ENCODE data around the gene ZBTB20. TPM values are rescaled to one million over a fixed set of nuclear protein-coding genes. Genes with fewer than 3 reads are reported as not detected.

The ZBTB20 gene
- total and polyA plus RNA-seq, 10 donors, result 0.32 to 89.7 (median 71.8) TPM

DNA sequence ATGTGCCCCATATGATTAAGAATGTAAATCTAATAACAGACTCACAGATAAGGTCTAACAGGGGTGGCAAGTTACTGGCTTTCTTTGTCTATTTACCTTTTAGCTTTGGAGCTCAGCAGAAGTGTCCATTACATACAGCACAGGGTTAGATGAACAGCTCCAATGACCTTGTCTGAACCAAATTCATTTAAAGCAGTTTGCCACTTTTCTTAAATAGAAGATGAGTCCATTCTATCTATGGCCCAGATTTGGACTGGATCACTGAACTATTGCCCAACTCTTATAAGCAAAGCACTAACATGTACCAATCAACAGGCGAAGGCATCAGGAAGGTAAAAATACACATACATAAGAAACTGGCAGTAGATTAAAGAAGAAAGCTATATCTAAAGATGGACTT lies 638.9 kb downstream of the ZBTB20 start:
- no peak overlapping the region for H3K27ac ChIP-seq
- WGBS, 5 donors, result 88 to 100% (median 97%) methylated on average over 1 of the region's 1 CpG
- TF ChIP-seq, protein P1, sequence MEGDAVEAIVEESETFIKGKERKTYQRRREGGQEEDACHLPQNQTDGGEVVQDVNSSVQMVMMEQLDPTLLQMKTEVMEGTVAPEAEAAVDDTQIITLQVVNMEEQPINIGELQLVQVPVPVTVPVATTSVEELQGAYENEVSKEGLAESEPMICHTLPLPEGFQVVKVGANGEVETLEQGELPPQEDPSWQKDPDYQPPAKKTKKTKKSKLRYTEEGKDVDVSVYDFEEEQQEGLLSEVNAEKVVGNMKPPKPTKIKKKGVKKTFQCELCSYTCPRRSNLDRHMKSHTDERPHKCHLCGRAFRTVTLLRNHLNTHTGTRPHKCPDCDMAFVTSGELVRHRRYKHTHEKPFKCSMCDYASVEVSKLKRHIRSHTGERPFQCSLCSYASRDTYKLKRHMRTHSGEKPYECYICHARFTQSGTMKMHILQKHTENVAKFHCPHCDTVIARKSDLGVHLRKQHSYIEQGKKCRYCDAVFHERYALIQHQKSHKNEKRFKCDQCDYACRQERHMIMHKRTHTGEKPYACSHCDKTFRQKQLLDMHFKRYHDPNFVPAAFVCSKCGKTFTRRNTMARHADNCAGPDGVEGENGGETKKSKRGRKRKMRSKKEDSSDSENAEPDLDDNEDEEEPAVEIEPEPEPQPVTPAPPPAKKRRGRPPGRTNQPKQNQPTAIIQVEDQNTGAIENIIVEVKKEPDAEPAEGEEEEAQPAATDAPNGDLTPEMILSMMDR (IDR thresholded peaks at IDR 0.05 in 8 of 11, conservative IDR thresholded peaks at IDR 0.05 in 3 of 11), result no peak
- no peak for TF ChIP-seq POLR2A (IDR thresholded peaks at IDR 0.05)
- no peak for TF ChIP-seq POLR2AphosphoS5 (IDR thresholded peaks at IDR 0.05)
- no peaks in the 10 kb centered on the region for H3K27me3 ChIP-seq (replicated peaks in 1 of 7)
- no peaks in the 10 kb centered on the region for H3K9me3 ChIP-seq
- peaks cover 0 to 12% (median 7%) of the 10 kb centered on the region in 6 donors for H3K4me1 ChIP-seq
- no peak for DNase-seq
- intact Hi-C loops (cut with DNase I; ENCODE audit: low total_unique reads), result no loop called here
- peaks cover 0 to 1% (median 0%) of the 10 kb centered on the region in 6 donors for H3K36me3 ChIP-seq
- H3K4me3 ChIP-seq, result no peak overlapping the region

DNA sequence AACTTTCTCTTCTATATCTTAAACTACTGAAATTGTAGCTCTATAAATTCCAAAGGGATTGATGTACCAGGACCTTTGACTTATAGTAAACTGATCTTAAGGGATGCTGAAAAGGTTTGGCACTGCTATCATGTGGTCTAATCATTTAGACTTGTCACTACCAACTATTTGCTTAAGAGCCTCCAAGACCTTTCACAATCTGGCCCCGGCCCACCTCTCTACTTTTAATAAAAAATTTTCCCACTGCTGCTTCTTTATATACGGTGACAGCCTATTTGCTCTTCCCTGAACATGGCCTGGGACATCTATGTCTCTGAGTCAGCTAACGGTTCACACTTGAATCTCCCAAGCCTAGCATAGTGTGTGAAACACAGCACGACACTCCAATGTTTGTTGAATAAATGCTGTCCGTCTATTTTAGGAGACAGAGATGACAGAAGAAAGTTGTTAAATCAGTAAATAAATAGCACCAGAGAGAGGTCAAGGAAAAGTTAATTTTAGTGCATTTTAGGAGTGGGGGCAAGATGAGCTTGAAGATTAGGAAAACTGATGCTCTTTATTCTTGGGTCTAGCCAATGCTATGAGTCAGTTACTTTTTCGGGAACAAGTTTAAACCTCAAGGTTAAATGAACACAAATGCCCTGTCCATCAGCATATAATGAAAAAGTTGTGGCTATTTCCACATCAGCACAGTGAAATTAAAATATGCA lies 640.3 kb downstream of the ZBTB20 start:
- intact Hi-C loops (cut with DNase I; ENCODE audit: low total_unique reads), result no loop called here
- no peaks in the 10 kb centered on the region for H3K36me3 ChIP-seq
- H3K4me1 ChIP-seq, result peaks cover 0 to 12% (median 7%) of the 10 kb centered on the region in 6 donors
- DNase-seq, result no peak
- no peaks in the 10 kb centered on the region for H3K27me3 ChIP-seq (replicated peaks in 1 of 7)
- no peaks in the 10 kb centered on the region for H3K9me3 ChIP-seq
- no peak overlapping the region for H3K27ac ChIP-seq
- H3K4me3 ChIP-seq, result no peak overlapping the region
- WGBS, 5 donors, result 78 to 87% (median 84%) methylated on average over 6 of the region's 6 CpGs
- TF ChIP-seq POLR2AphosphoS5 (IDR thresholded peaks at IDR 0.05) (no peak), POLR2A (IDR thresholded peaks at IDR 0.05) (no peak)
- TF ChIP-seq, protein P1 (IDR thresholded peaks at IDR 0.05 in 8 of 11, conservative IDR thresholded peaks at IDR 0.05 in 3 of 11), result no peak

DNA sequence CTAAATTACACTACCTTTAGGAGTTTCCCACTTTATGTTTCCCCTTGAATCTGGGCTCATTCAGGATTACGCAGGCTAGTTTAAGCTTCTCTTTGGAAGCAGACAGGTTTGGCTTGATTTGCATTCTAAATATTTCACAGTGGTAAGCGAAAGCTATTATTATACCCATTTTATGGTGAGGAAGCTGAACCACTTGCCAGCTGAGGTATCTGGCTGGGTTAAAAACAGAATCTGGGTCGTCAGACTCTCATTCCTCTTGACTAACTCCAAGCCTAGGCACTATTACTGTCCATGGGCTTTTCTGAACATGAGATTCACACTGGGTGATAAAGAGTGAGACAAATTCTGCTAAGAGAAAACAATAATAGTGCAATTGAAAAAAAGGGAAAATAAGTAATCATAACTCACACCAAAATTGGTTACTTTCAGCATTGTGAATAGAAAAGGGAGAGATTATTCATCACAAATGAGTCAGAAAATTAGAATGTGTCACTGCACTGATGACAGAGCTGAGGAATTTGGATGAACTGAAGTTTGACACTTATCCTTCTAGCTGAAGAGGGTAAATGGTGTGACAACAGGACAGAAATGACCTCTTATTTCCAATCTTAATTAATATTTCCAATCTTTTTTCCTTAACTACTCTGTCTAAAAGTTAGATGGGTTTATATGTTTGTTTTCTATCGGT lies 642.0 kb downstream of the ZBTB20 start:
- Histone ChIP-seq H3K9me3 (no peaks in the 10 kb centered on the region), H3K4me3 (no peak overlapping the region), H3K4me1 (peaks cover 4 to 18% (median 8%) of the 10 kb centered on the region in 6 donors), H3K36me3 (no peaks in the 10 kb centered on the region), H3K27me3 (replicated peaks in 1 of 7) (no peaks in the 10 kb centered on the region), H3K27ac (no peak overlapping the region)
- no peak for TF ChIP-seq POLR2AphosphoS5 (IDR thresholded peaks at IDR 0.05)
- TF ChIP-seq, protein P1 (IDR thresholded peaks at IDR 0.05 in 8 of 11, conservative IDR thresholded peaks at IDR 0.05 in 3 of 11), result no peak
- TF ChIP-seq POLR2A (IDR thresholded peaks at IDR 0.05), result no peak
- WGBS, 5 donors, result 84 to 89% (median 86%) methylated on average over 4 of the region's 4 CpGs
- intact Hi-C loops (cut with DNase I; ENCODE audit: low total_unique reads), result no loop called here
- DNase-seq, result no peak

DNA sequence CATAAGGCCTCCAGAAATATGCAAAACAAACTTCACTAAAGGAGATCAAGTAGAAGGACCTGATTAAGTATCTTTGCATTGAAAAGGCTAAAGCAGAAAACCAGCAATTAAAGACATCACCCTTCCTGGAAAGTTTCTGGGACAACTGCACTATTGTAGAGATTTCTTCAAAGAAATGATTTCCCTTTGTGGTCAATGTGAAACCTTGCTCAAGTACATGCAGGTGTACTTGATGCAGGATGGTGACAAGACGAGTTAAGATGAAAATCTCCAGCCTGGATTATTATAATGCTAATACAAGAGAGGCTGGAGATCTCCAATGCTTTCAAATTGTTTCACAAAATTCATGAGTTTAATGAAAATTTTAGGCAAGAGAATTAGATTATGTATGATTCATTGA lies 644.9 kb downstream of the ZBTB20 start:
- Histone ChIP-seq H3K27ac (no peak overlapping the region), H3K4me3 (no peak overlapping the region), H3K4me1 (peaks cover 8 to 20% (median 10%) of the 10 kb centered on the region in 6 donors), H3K36me3 (no peaks in the 10 kb centered on the region), H3K27me3 (replicated peaks in 1 of 7) (no peaks in the 10 kb centered on the region), H3K9me3 (no peaks in the 10 kb centered on the region)
- 71 to 80% (median 74%) methylated on average over 1 of the region's 1 CpG for WGBS, 5 donors
- intact Hi-C loops (cut with DNase I; ENCODE audit: low total_unique reads), result no loop called here
- no peak for DNase-seq
- TF ChIP-seq POLR2AphosphoS5 (IDR thresholded peaks at IDR 0.05) (no peak), POLR2A (IDR thresholded peaks at IDR 0.05) (no peak)
- TF ChIP-seq, protein P1 (IDR thresholded peaks at IDR 0.05 in 8 of 11, conservative IDR thresholded peaks at IDR 0.05 in 3 of 11), result no peak

All from spleen (tissue), 11 donors.